MM.1S (cell line): Measurements from ENCODE around the gene RPAP3.

ENCODE experiments used
- EZH2 ChIP-seq: fragments of 300-600 bp; sonication (generic); optimal IDR thresholded peaks from 2 replicates; pipeline ENCODE3; 2017; ENCODE audit warnings: low read depth, mild to moderate bottlenecking, antibody characterized with exemption, low read length, mixed read lengths
- TF ChIP-seq, protein P1 (sequence below): fragments of 300-600 bp; sonication (generic); IDR thresholded peaks from 2 replicates; pipeline ENCODE4 v1.5.1; 2016; ENCODE audit warnings: antibody characterized with exemption, low read length, mixed read lengths

DNA sequence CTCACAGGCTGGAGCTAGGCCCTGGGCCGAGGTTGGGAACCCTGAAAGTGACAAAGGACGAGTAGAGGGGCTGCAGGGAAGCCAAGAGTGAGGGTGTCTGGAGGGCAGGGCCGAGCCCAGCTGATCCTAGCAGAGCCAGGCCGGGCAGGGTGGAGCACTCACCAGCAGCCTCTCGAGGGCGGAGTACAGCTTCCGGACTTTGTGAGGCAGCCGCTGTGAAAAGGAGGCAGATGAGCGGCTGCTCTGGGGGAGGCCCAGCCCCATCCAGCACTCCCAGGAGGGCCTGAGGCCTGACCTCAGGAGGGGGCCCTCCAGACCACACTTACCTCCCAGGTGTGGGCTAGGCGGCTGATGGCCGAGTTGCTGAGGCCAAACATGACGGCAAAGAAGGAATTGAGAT is 34.1 kb upstream of the RPAP3 start:
- TF ChIP-seq, protein P1, sequence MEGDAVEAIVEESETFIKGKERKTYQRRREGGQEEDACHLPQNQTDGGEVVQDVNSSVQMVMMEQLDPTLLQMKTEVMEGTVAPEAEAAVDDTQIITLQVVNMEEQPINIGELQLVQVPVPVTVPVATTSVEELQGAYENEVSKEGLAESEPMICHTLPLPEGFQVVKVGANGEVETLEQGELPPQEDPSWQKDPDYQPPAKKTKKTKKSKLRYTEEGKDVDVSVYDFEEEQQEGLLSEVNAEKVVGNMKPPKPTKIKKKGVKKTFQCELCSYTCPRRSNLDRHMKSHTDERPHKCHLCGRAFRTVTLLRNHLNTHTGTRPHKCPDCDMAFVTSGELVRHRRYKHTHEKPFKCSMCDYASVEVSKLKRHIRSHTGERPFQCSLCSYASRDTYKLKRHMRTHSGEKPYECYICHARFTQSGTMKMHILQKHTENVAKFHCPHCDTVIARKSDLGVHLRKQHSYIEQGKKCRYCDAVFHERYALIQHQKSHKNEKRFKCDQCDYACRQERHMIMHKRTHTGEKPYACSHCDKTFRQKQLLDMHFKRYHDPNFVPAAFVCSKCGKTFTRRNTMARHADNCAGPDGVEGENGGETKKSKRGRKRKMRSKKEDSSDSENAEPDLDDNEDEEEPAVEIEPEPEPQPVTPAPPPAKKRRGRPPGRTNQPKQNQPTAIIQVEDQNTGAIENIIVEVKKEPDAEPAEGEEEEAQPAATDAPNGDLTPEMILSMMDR: no peak
- no peak for TF ChIP-seq EZH2
